Activated T-helper 1 cell treated with Interleukin-2 at 50 U/mL for 16 hours (primary cell): ENCODE data around the gene FMNL1.
A peak's percentile ranks its signal among the peaks of the same experiment; 100 is the strongest.

Source experiments
- DNase-seq: peaks from one replicate; pipeline ENCODE4 v3.0.0-alpha.2; 2020; ENCODE audit warnings: low read depth

FMNL1 gene

DNA sequence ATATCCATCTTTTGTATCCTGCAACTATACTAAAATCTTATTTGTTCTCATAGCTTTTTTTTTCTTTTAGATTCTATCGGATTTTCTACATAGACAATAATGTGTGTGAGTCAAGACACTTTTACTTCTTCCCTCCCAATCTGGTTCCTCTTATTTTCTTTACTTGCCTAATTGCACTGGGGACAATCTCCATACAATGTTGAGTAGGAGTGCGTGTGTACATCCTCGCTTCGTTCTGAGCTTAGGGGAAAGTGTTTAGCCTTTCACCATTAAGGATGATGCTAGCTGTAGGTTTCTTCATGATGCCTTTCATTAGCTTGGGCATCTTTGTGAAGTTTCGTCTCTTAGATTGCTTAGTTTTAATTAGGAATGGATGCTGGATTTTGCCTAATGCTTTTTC is 37.3 kb downstream of the FMNL1 start:
- no peak for DNase-seq

DNA sequence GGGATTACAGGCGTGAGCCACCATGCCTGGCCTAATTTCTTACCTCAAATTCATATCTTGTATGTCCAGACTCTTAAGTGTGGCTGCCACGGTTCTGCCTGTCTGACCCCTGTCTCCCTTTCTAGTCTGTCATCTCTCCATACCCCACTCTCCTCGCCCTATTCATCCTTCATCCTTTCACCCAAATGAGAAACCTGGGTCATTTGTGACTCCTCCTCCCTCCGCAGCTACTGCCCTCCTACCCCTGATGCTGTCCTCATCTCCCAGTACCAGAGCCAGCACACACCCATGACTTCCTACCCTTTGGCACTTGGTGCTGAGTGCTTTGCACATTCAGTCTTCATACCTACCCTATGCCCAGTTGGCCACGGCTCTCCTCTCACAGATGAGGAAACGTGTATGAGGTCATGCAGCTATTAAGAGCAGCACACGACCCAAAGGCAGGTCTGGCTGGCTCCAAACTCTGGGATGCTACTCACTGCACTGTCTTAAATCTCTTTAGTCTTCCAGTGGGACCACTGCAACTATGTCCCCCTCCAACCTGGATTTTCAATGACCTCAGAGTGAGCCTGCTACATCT is 38.6 kb downstream of the FMNL1 start:
- no peak for DNase-seq

DNA sequence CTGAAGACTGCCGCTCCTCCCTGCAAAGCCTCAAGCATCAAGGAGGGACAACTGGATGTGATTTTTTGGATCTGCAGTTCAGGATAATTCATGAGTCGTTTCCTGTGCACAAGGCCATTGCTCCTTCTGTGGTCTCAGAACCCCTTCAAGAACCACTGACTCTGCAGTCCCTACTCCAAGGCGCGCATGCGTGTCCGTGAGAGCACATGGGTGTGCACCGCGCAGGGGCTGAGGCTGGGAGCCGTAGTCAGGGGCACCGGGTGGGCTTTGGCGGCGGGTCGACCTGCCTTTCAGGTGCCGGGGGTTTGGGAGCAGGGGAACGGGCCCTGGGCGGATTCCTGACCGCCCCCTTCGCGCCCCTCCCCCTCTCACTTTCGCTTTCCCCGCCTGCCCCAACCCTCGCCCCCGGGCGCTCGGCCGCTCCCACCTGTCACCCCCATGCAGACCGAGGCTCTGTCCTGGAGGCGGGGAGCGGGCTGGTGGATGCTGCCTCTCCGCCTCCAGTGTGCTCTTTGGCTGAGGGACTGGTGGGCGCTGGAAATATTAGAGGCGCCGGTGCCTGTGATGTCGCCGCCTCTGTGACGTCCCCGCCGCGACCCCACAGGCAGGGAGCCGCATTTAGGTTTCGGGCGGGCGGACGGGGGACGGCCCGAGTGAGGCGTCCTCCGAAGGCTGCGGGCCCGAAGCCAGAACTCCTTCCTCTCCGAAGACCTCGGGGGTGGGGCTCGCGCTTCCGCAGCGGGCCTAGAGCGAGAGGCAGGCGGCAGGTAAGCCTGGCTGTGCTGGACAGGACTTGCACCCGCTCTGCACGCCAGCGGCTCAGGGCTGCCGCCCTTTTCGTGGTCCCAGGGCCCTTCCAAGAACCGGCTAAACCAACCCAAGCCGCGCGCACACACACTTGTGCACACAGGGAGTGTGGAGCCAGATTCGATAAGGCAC is 40.2 kb downstream of the FMNL1 start, which contains the start of gene SPATA32:
Gene SPATA32 (minus strand): TSS at position 518 of the 939 bp plus-strand sequence. CDS start 78 bp downstream, at position 440.
- peak; percentile 55 for DNase-seq

DNA sequence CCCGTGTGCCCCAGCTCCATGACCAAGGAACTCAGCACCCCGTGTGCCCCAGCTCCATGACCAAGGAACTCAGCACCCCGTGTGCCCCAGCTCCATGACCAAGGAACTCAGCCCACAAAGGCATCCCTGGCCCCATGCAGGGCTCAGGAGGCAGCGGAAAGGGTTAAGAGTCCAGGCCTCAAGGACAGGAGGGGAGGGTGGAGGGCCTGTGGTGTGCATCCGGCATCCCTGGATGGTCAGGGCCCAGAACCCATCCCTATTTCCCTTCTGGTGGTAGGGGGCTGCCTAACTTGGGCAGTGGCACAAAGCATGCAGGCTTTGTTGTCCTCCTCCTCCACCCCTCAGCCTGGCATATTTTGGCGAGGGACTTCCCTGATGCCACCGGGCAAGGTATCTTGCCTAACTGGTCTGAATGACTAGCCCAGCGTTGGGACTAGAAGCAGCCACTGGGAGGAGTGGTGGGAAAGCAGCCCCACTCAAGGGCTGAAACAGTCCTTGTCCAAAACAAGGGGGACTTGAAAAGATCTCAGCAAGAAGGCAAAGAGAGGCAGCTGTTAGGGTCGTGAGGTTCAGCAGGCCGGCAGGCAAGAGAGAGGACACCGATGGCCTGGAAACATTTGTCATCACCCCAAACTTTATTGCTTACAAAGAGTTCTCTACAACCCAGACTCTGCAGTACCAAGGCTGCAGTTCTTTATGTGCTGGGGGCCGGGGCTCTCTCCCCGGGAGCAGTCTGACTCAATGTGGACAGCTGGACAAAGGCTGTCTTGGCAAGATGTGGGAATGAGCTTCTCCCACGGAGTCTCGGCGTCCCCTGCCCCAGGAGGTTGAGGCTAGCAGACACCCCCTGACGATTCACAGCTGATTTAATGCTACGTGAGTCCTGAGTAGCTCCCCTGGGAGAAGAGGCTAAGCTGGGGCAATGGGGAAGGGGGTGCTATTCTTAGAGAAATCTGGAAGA is 41.1 kb downstream of the FMNL1 start:
- DNase-seq = no peak

DNA sequence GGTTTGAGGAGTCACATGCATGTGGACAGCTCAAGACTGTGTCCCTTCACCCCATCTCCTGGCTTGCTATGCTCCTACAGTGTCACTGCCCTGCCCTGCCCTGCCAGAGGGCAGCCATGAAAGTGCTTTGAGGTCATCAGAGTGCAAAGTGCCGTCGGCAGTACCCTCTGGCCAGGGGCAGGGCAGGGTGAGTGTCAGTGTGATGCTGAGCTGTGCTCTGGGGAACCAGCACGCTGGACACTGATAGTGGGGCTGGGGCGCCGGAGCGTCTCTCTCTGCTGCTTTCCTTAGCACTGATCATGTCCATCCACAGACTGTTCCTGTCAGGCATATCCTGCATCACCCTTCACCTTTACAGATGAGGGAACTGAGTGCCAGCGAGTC is 41.8 kb downstream of the FMNL1 start:
- no peak for DNase-seq

DNA sequence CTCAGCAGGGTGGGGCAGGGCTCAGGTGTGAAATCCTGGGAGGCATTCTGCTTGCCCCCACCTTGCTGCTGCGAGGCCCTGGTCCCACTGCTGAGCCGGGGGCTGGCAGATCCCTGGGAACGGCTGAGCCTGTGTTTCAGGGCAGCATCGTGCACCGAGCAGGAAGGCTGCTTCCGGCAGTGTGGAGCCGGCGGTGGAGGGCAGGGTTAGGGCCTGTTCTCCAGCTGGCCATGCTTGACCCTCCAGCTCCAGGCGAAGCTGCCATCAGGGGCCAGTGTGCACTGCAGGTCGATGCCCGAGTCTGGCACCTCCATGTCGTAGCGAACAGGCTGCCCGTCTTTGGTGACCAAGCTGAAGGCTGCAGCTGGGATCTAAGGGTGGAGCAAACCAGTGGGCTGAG is 42.7 kb downstream of the FMNL1 start:
- DNase-seq = no peak

DNA sequence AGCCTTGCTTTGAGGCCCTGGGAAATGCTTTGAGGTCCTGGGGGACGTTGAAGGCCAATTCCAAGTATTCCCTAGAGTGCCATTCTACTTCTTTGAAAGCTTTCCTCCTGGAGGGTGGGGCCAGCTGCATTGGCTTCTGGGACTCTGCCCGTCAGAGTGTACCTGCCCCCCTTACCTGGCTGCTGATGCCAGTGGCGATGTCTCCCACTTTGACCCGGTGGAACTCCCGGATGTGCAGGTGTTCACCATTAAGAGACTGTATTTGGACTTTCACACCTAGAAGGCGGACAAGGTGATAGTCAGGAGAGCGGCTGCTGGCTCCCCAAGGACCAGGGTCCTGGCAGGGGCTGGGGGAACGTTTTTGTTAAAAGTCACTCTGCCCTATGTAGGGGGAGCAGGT is 43.3 kb downstream of the FMNL1 start:
- no peak for DNase-seq

DNA sequence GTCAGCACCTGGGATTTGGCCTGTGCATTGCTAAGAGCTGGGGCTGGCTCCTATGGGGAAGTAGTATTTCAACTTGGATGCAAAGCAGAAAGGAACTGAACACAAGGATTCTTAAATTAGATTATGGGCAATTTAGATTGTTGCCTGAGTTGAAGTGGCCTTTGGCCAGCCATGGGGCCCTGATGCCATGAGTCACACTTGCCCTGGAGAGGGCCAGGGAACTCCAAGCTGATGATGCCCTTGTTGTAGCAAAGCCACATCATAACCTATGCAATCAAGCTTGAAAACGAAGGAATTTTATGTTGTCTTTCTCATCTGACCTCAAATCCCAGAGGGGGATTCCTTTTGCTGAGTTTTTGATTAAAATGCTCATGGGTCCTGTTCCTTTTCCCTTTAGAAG is 44.1 kb downstream of the FMNL1 start:
- DNase-seq = no peak

DNA sequence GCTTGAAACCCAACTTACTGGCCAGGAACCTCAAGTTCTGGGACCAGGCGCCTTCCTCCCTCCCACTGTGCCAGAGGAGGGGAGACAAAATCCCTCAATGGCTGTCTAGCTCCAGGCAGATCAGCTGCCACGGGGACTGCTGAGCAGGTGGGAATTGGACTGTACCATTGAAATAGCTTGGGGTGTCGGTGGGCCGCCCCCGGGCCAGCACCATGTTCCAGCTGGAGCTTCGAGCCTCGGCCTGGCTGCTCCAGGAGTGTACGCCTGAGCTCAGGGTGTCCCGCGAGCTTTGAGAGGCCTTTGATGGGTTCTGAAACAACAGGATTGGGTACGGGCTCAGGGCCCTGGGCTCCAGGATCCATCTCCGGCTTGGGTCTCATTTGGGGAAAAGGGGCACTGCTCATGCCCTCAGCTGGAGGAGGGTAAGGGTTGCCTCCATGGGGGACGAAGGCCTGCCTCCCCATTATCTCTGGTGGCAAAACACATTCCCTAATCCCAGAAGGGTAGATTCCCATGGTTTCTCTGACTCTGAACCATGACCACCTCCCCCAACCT is 44.8 kb downstream of the FMNL1 start:
- DNase-seq = no peak

DNA sequence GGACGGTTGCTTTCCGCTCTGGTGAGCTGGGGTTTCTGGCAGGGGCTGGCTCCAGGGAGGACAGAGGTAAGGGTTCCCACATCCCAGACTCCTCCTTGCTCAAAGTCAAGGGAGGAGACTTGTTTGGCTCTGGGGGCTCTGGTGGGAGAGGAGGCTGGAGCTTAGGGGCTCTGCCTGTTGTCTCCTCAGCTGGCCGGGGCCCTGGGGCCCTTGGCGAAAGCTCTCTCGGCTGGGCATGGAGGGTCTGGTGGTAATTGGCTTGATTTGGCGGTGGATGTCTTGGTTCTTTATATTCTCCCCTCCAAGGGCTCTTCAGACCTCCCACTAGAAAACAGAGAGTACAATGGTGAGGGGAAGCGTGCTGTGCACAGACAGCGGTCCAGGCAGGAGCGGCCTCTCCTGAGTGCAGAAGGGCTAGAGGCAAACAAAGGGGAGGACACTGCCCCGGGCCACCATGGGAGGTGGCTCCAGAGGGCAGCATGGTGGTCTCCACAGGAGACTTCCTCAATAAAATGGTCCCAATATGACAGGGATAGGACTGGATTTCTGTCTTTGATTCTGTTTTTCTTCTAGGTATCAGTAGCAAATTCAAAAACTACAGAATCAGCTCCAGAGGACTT is 45.9 kb downstream of the FMNL1 start:
- no peak for DNase-seq

DNA sequence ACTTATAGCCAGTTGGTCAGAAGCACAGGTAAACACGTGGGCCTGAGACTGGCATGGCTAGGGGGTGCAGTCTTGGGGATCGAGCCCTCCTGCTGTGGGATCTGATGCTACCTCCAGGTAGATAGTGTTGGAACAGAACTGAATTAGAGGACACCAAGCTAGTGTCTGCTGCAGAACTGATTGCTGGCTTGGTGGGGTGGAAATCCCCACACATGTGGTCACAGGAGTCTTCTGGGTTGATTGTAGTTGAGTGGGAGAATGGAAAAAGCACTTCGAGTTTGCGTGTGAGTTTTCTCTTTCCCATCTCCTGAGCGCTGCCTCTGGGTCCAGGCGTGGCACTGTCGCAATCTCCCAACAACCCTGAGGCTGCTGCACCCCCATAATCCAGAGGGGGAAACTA is 48.2 kb downstream of the FMNL1 start:
- no peak for DNase-seq

DNA sequence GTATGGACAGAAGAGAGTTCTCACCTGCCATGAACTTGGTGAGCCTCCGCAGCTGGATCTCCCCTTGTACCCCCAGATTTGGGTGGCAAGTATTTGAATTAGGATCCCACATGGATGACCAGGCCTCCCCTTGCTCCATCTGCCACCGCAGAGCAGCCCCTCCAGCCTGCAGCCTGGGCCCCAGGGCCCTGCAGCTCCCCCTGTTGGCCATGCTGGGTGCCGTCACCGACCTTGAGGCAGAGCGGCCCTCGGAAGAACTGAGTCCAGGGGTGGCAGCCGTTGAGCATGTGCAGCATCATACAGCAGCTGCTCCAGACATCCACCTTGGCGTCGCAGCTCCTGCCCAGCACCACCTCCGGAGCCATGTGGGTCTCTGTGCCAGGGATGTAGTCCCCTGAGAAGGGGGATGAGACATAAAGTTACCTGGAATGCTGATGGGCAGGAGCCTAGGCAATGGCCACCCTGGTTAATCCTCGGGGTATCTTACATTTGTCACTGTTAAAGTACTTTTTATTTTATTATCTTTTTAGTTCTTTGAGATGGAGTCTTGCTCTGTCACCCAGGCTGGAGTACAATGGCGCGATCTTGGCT is 49.2 kb downstream of the FMNL1 start:
- DNase-seq = no peak

DNA sequence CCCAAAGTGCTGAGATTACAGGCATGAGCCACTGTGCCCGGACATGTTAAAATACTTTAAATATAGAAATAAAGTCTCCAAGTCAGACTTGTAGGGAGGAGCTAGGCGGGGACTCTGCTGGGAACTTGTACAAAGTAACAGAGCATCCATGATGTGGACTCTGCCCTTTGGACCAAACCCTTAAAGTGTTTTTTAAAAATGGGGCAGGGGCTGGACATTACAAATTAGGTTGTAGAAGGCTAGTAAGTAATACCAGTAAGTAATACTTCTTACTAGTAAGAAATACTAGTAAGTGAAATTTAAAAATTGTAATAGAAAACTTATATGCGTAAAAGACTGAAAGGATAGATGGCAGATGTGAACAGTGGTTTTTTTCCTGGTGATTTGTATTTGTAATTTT is 49.9 kb downstream of the FMNL1 start:
- DNase-seq = no peak

DNA sequence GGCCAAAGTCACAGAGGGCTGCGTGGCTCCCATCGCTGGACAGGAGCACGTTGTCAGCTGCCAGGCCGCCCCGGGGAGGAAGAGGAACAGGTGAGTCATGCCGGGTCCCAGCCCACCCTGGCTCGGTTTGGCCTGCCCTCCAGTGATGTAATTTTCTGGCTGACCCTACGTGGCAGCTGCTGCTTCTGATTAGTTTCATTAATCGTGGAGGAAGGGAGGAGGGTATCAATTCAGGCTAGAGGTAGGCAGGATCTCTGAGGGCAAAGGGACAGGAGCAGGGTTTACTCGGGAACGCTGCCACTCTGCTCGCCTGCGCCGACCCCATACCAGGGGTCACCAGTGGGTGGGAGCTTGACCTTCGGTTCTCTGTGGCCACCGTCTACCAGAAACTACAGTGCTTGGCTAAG is 51.9 kb downstream of the FMNL1 start:
- no peak for DNase-seq

DNA sequence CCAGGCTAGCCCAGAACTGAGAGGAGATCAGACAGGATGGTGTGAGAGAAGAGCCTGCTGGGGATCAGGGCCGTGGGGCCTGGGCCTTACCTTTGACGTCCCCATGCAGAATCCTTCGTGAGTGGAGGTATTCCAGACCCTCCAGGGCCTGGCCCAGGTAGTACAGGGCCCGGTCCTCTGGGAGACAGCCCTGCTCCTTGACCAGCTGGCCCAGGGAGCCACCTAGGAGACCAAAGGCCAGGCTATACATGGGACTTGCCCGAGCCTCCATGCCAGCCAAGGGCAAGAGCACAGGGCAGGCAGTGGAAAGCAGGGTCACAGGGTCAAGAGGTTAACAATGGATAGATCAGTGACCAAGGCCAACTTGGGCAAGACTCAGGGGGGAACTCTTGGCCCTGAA is 52.3 kb downstream of the FMNL1 start:
- DNase-seq = no peak

DNA sequence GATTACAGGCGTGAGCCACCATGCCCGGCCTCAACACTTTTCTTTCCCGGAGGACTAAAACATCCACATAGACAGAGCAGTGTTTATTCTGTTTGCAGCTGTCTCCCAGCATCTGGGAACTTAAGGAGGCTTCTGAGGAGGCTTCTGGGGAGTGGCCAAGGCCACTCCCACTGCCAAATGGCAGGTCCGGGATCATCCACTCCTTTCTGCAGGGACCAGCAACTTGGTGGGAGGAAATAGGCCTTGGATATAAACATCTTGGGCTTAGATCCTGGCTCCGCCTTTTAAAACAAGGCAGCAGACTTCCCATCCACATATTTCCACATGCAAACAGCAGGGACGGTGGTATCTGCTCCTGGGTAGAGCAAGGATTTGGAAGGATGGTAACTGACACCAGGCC is 54.3 kb downstream of the FMNL1 start:
- no peak for DNase-seq

DNA sequence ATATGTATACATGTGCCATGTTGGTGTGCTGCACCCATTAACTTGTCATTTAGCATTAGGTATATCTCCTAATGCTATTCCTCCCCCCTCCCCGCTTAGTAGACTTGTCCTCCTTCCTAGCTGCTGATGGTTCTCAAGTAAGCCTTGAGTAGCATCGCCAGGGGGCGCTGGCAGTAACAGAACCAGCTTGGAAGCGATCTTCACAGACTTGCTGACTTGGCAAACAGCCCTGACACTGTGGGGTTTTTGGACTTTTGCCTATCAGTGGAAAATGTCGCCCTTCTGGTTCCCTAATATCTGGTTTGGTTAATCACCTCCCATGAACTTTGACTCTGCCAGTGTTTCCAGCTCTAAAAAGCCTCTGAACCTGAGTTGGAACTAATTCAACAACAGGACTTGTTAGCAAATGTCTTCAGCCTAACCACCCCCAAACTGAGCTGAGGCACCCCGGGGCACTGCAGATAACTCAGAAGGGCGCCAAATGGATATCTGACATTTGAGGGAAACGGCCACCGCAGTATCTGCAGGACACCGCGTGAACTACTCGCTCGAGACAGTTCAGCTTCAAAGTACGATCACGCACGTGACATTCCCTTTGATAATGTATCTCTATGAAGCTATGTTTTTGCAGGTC is 55.6 kb downstream of the FMNL1 start:
- DNase-seq = peak; percentile 75

DNA sequence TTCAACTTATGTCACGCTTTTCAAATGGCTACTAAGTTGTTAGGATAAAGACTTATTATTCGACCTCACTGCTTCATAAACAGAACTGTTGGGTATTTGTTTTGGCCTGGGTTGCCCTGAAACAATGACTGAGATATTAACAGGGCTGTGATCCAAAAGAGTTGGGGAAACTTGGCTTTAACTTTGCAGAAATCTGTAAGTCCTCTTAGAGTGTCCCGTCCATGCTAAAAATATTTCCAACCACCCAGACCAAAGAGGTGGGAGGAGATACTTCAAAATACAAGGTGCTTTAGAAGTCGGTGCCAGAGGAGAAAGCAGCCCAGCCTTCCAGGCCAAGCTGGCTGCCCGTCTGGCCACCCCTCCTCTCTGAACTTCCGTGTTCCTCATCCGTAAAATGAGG is 56.3 kb downstream of the FMNL1 start:
- DNase-seq = no peak

DNA sequence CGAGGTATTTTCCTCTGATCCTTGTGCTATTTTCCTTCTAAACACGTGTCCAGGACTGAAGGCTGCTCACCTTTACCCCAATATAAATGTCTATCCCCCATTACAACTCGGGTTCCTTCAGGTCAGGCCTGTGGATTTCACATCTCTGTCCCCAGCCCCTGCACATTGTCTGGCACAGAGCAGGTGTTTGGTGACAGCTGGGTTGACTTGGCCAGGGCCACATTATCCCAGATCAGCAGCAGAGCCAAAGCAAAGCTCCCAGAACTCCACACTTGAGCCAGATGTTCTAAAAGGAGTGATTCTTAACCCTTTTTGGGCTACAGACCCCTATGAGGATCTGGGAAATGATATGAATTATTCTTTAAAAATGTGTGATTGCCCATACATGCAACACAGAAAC is 58.2 kb downstream of the FMNL1 start:
- DNase-seq = no peak

DNA sequence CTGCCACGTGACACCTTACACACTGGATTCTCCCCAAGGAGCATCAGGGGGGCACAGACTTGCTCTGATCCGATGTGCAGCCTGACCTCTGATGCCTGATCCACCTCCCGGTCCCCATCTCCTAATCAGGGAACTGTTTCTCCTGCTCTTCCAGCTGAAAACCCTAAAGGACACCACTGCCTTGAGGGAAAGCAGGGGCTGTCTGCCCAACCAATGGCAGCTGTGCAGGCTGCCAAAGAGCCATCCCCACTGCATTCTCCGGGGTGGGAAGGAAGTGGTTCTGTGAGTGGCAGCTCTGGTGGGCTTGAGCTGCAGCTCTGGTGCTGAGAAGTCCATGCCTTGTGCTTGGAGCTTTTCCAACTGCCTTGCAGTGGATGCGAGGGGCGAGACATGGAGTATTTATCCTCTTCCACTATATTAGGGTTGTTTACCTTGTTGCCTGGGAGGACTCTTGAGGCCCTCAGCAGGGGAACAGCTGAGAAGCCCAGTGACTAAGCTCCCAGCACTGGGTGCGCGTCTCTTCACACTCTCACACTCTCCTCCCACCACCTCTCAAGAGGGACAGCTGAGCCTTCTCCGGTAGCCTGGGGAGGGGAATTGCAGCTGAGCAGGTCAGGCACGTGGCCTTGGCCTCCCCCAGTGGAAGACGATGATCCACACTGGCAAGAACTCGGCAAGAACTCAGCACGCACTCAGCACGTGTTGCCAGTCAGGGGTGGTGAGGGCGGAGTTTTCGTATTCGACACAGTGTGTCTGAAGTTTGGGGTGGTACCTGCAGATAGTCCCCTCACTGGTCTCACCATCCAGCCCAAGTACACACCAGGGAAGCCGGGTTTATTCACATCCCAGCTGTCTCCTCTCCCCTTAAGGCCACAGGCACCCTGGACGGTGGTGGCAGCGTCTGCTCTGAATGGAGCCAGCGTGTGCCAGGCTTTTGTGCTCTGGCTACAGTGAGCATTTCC is 61.3 kb downstream of the FMNL1 start:
- DNase-seq = no peak
